ENCODE results near the gene KCNE3.

- no peak for TF ChIP-seq CTCF (conservative IDR thresholded peaks at IDR 0.05)
- no peak for TF ChIP-seq ZFX (IDR thresholded peaks at IDR 0.05)
Observed at GRCh38 chr11:74463216-74463615, 4.1 kb downstream of the KCNE3 start.

Measured in C4-2B (cell line).